Measurements from ENCODE around the gene LIMK2.
"Not testable (repeated sequence)": the region's sequence is repeated elsewhere in the genome, so short reads cannot be mapped to it uniquely, and the experiment has no call there.

Gene LIMK2

DNA sequence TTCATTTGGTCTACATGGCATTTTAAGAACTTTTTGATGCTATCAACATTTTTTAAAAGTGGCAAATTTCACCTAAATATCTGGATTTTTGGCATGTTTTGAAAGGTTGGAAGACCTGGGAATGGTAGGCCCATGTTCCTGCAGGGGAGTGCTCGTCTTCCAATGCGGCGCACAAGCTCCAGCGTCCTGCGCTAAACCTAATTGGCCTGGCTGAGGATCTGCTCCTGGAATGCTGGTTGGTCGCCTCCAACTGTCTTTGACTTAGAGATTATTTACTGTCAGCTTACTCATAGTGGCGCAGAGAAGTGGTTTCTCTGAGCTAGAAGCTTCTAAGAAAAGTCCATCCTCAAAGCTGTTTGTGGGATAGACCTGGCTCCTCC is 626 bp upstream of the LIMK2 start:
- no peak for DNase-seq (ENCODE audit: low read depth, low spot score)

DNA sequence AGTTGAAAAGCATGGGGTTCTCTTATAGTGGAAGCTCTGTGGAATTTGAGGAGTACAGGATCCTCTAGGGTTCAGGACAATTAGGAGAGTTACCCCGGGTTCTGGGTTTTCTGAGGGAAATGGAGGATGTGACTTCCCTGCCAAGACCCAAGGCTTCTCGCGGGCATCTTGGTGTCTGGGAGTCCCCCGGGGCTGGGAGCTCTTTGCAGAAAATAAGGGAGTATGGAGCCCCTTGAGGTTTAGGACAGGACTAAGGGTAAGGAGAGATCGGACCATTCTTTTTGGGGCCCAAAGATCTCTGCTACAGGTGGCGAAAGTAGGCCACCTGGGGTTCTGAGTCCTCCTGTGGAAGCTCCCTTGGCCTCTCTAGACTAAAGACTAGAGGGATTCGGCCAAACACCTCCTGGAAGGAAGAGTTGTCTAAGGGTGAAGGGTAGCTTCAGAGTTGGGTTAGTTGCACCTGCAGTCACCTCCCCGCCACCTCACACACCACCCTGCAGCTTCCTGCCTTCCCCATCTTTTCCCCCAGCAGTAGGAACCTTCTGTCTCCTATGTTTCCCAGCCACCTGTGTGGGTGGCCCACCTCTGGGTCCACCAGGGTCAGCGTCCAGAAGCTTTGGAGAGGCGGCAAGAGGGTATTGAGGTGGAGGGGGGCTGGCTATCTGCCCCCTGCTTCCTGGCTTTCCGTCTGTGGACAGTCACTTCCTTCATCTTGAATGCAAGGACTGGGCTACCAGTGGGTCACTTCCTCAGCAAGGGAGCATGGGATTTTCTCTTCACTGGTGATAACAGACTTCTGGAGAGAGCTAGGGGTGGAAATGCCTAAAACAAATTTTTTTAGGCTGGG is 908 bp downstream of the LIMK2 start:
- no peak for DNase-seq (ENCODE audit: low read depth, low spot score)

GRCh38 chr22:31215018-31215535 is 3.0 kb downstream of the LIMK2 start:
- DNase-seq (ENCODE audit: low read depth, low spot score), result no peak

GRCh38 chr22:31218565-31219262 is 6.6 kb downstream of the LIMK2 start:
- no peak for DNase-seq (ENCODE audit: low read depth, low spot score)

DNA sequence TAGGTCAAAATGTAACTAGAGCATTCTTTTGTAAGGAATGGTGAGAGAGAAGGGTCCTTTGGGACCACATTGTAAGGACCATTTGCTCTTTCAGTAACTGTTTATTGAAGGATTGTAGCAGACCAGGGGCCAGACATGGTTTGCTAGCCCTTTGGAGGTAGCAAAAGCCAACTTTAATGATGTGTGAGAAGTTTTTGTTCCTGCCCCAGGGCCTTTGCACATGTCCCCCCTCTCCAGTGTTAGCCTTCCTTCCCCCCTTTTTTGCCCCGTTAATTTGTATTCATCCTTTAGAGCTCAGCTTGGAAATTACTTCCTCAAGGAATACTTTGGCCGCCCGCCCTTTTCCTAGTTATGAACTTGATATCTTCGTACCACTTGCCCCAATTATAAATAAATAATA is 9.0 kb downstream of the LIMK2 start:
- no peak for DNase-seq (ENCODE audit: low read depth, low spot score)

DNA sequence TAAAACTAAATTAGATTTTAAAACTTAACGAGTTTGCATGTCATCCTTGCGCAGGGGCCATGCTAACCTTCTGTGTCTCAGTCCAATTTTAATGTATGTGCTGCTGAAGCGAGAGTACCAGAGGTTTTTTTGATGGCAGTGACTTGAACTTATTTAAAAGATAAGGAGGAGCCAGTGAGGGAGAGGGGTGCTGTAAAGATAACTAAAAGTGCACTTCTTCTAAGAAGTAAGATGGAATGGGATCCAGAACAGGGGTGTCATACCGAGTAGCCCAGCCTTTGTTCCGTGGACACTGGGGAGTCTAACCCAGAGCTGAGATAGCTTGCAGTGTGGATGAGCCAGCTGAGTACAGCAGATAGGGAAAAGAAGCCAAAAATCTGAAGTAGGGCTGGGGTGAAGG is 10.6 kb downstream of the LIMK2 start:
- no peak for DNase-seq (ENCODE audit: low read depth, low spot score)

DNA sequence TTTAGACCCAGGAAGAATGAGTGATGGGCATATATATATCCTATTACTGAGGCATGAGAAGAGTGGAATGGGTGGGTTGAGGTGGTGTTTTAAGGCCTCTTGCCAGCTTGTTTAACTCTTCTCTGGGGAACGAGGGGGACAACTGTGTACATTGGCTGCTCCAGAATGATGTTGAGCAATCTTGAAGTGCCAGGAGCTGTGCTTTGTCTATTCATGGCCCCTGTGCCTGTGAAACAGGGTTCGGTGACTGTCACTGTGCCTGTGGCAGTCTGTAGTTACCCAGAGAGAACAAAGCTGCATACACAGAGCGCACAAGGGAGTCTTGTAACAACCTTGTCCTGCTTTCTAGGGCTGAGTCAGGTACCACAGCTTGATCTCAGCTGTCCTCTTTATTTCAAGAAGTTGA is 11.7 kb downstream of the LIMK2 start:
- no peak for DNase-seq (ENCODE audit: low read depth, low spot score)

DNA sequence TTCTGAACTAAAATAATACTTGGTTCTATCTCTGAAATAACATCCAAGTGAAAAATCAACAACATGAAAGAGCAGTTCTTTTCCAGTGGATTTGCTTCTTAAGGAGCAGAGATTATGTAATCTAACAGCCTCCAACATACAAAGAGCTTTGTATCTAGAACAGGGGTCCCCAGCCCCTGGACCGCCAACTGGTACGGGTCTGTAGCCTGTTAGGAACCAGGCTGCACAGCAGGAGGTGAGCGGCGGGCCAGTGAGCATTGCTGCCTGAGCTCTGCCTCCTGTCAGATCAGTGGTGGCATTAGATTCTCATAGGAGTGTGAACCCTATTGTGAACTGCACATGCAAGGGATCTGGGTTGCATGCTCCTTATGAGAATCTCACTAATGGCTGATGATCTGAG is 12.6 kb downstream of the LIMK2 start:
- DNase-seq (ENCODE audit: low read depth, low spot score), result not testable (repeated sequence)

GRCh38 chr22:31227186-31227585 is 15.1 kb downstream of the LIMK2 start:
- DNase-seq (ENCODE audit: low read depth, low spot score), result no peak

GRCh38 chr22:31229402-31230079 is 17.4 kb downstream of the LIMK2 start:
- no peak for DNase-seq (ENCODE audit: low read depth, low spot score)

DNA sequence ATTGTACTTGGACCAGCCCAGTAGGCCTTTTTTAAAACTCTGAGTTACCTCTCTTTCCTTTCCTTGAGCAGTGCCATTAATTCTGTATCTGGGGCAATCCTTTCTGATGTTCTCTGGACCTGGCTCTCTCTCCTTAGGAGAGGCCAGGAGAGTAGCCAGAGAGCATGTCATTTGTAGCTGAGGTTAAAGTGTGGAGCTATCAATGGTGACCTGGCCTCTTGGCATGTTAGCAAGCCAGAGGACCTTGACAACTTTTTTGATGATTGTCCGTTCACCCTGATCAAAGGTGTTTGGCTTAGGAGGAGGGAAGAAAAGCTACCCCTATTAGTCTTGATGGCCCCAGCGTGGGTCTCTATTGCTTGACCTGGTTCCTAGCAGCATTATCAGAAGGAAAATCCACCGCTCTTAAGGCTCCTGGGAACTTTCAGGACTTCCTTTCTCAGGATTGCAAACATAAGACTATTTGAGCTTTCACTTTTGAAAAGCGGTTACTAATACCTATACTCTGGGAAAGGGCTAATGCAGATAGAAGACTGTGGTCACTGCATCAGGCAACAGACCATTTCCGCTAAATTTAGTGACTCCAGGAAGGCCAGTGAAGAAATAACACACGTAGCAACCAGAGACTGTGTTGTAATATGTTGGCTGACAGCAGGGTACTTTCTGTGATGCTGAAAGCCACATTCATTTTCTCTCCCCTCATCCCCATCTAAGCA is 18.2 kb downstream of the LIMK2 start:
- DNase-seq (ENCODE audit: low read depth, low spot score), result no peak

- DNase-seq (ENCODE audit: low read depth, low spot score), result no peak
Measured at GRCh38 chr22:31230871-31231621, 18.9 kb downstream of the LIMK2 start.

DNA sequence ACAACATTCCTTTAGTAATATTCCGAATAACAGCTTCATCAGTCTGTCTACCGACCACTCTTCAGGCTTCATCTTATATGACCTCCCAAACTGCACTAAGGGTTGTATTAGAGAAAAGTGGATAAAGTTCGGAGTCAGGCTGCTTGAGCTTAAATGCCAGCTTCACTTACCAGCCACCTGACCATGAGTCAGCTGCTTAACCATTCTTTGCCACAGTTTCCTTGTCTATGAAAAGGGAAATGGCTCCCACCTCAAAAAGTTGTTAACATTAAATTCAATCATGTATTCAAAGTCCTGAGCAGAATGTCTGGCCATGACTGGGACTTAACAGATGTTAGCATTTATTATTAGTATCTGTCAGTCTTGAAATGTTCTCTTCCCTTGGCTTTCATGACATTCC is 20.9 kb downstream of the LIMK2 start:
- DNase-seq (ENCODE audit: low read depth, low spot score), result no peak

DNA sequence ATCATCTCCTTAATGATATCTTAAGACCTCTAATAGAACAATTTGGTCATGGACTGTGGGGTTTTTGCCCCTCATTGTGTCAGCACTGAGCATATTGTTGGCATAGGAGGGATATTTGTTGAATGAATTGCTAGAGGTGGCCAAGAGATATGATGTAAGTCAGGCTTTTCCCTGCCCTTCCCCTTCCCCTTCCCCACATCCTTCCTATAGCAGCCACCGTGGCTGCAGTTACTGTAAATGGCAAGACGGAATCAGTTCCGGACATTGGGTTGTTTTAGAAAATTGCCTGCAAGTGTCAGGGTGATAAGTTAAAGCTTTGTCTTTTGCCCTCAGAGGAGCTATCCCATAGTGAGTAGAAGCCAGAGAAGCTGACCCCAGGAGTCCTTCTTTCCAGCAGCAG is 23.0 kb downstream of the LIMK2 start:
- no peak for DNase-seq (ENCODE audit: low read depth, low spot score)

GRCh38 chr22:31236044-31236443 is 23.9 kb downstream of the LIMK2 start:
- not testable (repeated sequence) for DNase-seq (ENCODE audit: low read depth, low spot score)

- DNase-seq (ENCODE audit: low read depth, low spot score), result no peak
Measured at GRCh38 chr22:31238057-31238456, 26.0 kb downstream of the LIMK2 start.

GRCh38 chr22:31239771-31240370 is 27.8 kb downstream of the LIMK2 start:
- no peak for DNase-seq (ENCODE audit: low read depth, low spot score)

- DNase-seq (ENCODE audit: low read depth, low spot score), result no peak
Measured at GRCh38 chr22:31241200-31241599, 29.1 kb downstream of the LIMK2 start.

DNA sequence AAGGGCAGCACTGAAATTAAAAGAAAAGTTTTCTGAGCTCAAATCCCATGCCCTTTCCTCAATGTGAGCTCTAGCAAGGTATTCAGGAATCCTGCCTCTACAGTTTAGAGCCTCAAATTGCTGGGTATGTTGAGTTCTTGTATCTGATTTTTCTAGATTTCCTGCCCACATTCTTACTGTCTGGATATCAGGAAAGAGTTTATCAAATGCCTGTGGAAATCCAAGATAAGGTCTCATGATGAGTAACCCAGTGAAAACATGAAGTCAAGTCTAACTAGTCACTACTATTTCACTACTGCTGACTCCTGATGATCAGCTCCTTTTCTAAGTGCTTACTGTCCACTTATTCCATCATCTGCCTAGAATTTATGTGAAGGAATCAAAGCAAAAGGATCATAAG is 29.8 kb downstream of the LIMK2 start:
- no peak for DNase-seq (ENCODE audit: low read depth, low spot score)

DNA sequence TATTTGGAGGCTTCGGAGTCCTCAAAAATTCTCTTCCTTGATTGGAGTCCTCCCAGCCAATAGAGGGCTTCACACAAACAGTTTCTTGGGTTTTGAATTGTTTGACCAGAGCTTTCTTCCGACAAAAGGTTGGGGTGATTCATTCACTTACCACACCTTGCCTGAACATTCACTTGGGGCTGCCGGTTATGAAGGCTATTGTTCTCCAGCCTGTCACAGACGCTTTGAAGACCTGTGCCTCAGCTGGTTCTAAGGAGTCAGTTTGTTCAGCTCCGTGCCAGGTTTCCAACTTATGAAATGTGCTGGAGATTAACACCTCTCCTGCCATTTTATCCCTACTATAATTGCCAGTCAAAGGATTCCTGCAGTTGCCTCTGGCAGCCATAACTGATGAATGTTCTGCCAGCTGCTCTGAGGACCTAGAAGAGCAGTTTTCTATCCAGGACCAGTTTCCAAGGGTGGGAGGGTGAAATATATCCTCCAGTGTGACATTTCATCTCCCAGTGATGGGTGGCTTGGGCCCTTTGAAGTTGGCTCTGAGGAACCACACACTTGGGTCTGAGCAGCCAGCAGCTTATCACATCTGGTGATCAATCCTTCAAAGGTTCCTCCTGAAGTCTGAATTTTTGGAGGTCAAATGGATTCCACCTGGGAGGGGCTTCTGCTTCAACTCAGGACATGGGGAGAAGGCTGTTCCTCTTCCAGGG is 31.4 kb downstream of the LIMK2 start:
- DNase-seq (ENCODE audit: low read depth, low spot score), result no peak
